NOMO-1 treated with dmso at 0.1 percent for 144 hours (cell line): ENCODE results near the gene ECSIT.

Source experiments
- DNase-seq: peaks from one replicate; lab custom pipeline; 2025; ENCODE audit not compliant: unreplicated experiment; lab: John Stamatoyannopoulos, UW

The ECSIT gene

DNA sequence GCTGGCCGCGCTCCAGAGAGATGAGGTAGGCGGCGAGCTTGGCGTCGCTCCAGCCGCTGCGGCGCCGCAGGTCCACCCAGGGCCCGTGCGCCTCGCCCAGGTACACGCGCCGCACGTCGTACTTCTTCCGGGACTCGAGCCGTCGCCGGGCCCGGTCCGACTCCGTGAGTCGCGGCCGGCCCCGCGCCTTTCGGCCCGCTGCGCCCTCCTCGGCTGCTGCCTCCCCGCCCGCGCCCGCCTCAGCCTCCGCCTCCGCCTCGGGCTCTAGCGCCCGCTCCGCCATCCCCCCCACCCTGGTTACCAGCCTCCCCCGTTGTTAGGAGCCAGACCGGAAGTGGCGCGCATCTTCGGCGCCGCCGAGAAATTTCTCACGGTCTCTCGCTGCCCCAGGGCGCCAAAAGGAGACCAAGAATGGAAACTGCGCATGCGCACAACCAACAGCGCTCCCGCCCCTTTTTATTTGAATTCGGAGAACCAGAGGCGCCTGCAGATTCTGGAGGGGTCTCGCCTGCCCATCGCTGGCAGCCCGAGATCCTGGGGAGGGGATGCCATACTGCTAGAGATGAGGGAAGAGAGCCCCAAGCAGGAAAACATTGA is 23.3 kb downstream of the ECSIT start, which contains the start of gene ZNF653:
TSS of gene ZNF653 (minus strand) at position 336 of the 597 bp plus-strand sequence. CDS start at position 283, 53 bp downstream.
- DNase-seq, result peak; percentile 94

DNA sequence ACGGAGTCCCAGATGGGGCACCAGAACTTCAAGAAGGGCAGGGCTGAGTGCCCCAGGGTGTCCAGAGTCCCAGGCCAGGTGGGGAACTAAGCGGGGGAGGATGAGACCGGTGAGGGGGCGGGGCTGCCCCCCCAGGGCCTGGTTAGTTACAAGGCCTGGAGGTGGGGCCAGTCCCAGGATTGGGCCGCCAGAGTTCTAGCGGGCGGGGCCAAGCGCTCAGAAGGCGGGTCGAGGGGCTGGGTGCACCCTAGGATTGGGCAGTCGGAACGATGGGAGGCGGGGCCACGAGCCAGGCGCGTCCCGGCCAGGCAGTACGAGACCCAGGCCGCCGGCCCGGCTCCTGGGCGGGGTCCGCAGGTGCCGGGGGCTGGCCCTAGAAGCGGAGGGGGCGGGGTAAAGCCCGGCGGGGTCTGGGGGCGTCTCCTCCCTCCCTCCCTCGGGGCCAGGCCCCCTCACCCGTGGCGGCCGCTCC is 23.9 kb downstream of the ECSIT start:
- DNase-seq, result peak; percentile 90

- no peak for DNase-seq
Measured at GRCh38 chr19:11504502-11505031, 24.4 kb downstream of the ECSIT start.

- no peak for DNase-seq
Measured at GRCh38 chr19:11499890-11500420, 29.0 kb downstream of the ECSIT start.

- no peak for DNase-seq
Measured at GRCh38 chr19:11499220-11499726, 29.7 kb downstream of the ECSIT start.

DNA sequence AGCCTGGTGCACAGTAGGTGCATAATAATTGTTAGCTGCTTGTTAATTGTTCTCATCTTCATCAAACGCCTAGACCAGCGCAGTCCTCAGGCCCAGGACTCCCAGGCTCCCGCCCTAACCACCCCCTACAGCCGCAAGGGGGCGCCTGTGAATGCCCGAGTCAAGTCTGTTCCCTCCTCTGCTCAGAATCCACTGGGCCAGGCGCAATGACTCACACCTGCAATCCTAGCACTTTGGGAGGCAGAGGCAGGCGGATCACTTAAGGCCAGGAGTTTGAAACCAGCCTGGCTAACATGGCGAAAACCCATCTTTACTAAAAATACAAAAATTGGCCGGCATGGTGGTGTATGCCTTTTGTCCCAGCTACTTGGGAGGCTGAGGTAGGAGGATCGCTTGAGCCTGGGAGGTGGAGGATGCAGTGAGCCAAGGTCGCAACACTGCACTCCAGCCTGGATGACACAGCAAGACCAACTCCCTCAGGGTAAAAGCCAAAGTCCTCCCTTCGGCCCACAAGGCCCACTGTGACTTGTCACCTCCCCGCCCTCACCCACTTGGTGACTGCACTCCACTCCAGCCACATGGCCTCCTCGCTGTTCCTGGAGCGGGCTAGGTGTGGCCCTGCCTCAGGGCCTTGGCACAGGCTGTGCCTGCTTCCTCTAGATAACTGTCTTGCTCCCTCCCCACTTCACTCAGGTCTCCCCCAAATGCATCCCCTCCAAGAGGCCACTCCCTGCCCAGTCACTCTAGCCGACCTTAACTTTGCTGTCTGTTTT is 32.4 kb downstream of the ECSIT start:
- DNase-seq, result peak; percentile 26

DNA sequence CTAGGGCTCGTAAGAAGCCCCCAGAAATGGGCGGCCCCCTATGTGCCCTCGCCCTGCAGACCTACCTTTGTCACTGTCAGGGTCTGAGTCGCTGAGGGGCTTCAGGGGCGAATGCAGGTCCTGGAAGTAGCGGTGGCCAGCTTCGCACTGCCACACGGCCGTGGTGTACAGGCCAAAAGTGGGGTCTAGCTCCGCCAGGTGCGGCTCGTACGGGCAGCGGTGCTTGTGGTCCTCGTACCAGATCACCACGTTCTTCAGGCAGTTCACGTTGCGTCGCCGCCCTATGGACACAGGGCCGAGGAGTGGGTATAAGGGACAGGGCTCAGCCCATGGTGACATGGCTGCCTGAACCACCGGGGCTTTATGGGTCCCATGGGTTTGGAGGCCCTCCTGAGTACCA is 33.0 kb downstream of the ECSIT start:
- no peak for DNase-seq

DNA sequence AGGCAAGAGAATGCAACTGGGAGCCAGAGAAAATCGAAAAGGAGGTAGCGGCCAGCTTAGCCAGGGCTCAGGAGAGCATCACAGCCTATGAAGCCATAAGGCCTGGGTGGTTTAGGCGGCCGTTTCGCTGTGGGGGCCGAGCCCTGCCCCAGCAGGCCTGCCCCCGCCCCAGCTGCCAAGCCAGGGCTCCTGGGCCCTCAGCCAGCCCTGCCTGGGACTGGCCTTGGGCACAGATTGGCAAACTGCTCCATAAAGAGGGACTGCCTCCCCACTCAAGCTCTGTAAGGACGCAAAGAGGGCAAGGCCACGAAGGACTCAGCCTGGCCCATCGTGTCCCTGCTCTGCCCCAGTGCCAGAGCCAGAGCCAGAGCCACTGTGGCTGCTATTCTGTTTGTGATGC is 33.5 kb downstream of the ECSIT start:
- no peak for DNase-seq

DNA sequence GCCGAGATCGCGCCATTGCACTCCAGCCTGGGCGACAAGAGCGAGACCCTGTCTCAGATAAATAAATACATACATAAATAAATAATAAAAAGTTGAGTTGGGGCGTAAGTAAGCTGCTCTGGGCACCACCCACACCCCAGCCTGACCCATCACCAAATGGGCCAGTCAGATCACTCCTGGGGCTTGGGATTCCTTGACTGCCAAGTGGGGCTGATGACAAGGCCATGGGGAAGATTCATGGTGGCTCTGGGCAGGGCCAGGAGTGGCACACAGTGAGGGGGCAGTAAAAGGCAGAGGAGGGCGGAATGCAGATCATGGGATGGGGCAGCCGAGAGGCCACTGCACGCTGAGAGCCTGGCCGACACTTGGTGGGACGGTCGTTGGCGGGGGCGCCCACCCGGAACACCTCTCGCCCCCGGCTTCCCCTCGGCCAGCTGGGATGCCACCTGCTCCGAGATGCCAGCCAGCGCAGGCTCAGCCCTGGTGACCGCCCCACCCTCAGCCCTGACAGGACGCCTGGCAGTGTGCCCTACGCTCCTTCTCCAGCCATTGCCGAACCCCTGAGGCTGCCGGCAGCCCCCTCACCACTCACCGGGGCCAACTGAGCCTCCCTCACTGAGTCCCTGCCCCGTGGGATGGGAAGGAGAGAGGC is 34.2 kb downstream of the ECSIT start:
- no peak for DNase-seq

DNA sequence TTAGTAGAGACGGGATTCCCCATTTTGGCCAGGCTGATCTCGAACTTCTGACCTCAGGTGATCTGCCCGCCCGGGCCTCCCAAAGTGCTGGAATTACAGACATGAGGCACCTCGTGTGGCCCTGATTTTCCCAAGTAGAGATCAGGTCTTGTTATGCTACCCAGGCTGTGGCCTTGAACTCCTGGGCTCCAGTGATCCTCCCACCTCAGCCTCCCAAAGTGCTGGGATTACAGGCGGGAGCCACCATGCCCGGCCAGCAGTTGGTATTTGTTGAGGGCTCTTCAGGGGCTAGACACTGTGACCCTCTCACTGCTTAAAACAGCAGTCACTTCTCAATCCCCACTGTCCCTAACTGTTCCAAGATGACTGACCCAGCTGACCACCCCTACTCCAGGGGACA is 39.6 kb downstream of the ECSIT start:
- DNase-seq, result no peak

DNA sequence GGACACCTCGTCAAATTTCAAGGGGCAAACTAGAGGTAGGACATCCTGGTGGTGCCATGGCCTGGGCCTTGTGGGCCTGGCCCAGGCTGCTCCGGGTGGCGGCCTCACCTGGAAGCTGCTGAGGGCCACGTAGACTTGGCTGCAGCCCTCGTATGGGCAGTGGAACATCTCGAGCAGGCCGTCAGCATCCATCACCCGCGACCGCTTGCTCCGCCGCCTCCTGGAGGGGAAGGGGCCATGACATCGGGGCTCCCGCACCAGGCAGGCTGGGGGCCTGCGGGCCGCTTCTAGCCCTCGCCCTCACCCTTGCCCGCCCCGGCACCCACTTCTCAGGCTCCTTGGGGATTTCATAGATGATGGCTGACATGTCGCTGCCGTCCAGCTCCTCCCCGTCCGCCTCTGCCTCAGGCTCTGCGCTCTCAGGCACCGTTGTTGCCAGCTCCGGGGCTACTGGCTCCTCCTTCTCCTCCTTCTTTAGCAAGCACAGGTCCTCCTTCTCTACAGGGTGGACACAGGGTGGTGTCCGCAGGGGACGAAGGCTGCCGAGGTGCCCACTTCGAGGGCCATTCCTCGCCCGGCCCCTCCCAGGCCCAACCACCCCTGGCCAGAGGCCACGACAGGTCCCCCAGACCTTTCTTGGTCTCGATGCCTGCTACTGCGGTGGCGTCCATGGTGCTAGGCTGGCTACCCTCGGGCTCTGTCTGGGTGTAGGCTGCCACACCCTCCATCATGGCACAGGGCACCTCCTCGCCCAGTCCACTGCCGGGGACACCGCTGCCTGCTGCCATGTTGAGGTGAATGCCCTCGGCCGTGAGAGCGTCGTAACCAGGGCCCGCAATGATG is 42.1 kb downstream of the ECSIT start:
- no peak for DNase-seq

GRCh38 chr19:11485245-11485837 is 43.6 kb downstream of the ECSIT start:
- no peak for DNase-seq

GRCh38 chr19:11483366-11484111 is 45.4 kb downstream of the ECSIT start:
- DNase-seq, result no peak

DNA sequence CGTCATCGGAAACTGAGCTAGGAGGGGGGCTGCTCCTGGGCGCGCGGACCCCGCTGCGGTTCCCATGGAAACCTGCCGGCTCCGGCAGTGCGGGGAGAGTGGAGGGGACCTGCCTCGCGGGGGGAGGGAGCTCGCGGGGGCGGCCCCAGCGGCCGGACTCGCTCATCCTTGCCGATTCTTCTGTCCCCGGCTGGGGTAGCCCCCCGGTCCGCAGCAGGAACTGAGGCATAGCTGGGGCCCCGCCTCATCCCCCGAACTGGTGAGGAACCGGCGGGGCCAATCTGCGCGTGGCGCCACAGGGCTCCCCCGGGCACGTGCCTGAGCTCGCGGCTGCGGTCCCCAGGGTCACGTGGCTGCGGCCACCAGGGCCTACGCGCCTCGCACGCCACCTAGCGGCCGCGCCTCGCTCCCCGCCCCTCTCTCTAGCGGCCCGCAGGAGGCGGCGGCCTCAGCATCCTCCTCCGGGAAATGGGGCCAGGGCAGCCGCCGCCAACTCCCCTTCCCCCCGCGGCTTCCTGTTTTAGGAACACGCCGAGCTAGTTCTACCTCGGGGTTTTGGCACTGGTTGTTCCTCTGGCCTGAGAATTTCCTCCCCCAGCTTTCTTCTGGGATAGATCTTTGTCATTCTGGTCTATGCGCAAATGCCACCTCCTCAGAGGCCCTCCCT is 46.4 kb downstream of the ECSIT start:
- DNase-seq, result peak; percentile 86

GRCh38 chr19:11481534-11482383 is 47.2 kb downstream of the ECSIT start:
- peak; percentile 89 for DNase-seq

DNA sequence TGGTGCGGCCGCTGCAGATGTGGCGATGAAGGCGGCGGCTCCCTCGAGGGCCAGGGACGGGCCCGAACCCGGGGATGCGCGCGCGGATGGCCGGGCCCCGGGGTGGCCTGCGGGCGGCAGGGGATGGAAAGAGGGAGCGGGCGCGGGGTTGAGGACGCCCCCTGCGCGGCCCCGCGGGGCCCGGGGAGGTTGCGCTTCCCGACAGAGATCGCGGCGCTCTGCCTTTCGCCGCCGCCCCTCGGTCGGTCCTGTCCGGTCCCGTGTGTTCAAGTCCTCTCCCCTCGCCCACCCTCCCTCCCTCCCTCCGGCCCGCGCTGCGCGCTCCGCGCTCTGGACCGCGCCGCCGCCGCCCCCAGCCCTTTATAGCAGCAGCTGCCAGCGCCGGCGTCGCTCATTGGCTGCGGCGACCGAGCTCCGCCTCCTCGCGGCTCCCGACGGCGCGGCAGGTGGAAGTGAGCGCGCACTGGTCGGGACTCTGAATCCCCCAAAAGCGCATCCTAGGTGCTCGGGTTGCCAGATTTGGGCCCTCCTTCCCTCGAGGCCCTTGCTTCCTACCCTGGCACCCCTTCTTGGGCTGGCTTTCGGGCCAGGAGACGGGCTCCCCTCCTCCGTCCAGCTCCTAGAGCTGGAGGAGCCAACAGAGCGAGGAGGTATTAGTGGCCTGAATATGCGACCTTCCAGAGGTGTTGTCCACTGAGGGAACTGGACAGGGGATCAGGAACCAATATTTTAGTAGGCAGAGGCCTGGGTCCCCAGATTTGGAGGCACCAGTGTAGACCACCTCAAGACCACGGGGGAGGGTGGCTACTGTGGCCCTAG is 48.0 kb downstream of the ECSIT start, which contains the start of gene ELAVL3:
TSS of gene ELAVL3 (minus strand) at position 332 of the 819 bp plus-strand sequence. CDS start 438 bp downstream, outside the sequence.
- no peak for DNase-seq
